Mammary epithelial cell (primary cell): Measurements from ENCODE around the gene ZFY.

ENCODE experiments used
- CTCF ChIP-seq, 2 donors: IDR thresholded peaks in 1 of 2; conservative IDR thresholded peaks in 1 of 2; 2 replicates each; pipeline ENCODE4 v1.5.1; 2011 to 2012; ENCODE audit warnings: inconsistent platforms in 2 of 2, low read length in 2 of 2, mild to moderate bottlenecking in 2 of 2, control low read depth in 1 of 2, low read depth in 1 of 2; ENCODE audit not compliant: insufficient read depth in 1 of 2; ENCODE audit errors: extremely low read depth in 1 of 2
- EZH2 ChIP-seq: IDR thresholded peaks from 2 replicates; pipeline ENCODE4 v1.6.1; 2012; ENCODE audit warnings: low read length, inconsistent platforms, borderline replicate concordance

- TF ChIP-seq CTCF (conservative IDR thresholded peaks at IDR 0.05 in 1 of 2, IDR thresholded peaks at IDR 0.05 in 1 of 2; ENCODE audit: extremely low read depth in 1 of 2, insufficient read depth in 1 of 2, low read depth in 1 of 2, low read length in 2 of 2) (no peak), EZH2 (no peak)
These were observed 86.0 kb downstream of the ZFY start for GRCh38 chrY:3021176-3021575.
